VCaP (cell line): ENCODE data around the gene ABCB10.

ENCODE experiments used
- H3K27ac ChIP-seq: fragments of 450-650 bp; 2 replicates; pipeline ENCODE4 v1.5.1; 2017
- CTCF ChIP-seq: fragments of 450-650 bp; conservative IDR thresholded peaks from 2 replicates; pipeline ENCODE4 v1.5.1; 2017; ENCODE audit warnings: mild to moderate bottlenecking, moderate library complexity

The ABCB10 gene

DNA sequence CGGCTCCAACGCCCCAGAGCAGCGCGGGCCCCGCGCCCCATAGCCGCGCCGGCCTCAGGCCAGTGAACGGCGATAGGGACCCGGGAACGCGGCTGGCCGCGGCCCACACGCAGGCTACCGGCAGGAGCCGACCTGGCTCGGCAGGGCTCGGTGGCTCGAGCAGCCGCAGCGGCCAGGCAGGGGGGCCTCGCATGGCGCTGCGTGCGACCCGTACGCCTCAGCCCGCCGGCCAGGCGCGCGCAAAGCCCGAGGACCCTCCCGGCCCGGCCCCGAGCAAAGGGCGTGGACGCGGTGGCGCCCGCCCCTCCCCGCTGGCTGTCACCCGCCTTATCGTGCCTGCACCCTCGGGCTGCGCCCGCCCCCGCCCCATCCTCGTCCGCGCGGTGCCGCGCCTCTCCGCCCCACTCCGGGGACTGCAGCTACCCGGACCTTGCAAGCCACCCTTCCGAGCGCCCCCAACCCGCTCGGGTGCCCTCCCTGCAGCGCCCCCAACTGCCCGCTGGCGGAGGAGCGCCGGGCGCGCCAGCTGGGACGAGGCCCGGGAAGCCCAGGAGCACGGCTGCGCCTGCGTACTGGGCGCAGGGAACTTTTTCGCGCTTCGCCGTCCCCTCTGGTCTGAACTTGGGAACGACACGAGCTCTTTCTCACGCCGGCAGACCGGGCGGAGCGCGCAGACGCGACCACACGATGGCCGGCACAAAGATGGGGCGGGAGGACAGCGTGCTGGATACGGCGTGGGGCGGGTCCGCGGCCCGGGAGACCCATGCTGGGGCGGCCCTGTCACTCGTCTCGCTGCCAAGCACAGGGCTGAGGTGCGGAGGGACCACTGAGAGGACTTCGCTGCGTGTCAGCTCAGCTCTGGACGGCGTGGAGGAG, at the start of gene ABCB10:
TSS of gene ABCB10 (minus strand) at position 248 of the 876 bp plus-strand sequence. CDS start at position 193, 55 bp downstream.
- peak within 1 kb of the TSS; percentile 87 for H3K27ac ChIP-seq
- peak; percentile 86 for TF ChIP-seq CTCF

DNA sequence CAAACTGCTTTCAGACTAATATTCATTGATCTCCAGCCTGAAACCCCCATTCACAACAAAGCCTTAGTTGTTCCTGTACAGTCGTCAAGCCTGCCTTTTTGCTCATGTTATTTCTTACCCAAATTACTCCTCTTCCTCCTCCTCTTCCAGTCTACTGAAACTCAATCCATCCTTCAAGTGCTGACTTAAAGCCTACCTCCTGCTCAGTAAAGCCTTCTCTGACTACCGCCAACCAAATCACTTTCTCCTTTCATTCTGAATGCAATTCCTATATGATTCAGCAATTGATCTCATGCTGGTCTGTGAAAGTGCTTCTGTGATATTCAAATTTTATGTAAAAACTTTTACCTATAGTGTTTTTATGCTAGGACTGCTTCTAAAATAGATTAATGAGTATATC, 48.9 kb upstream of the ABCB10 start:
- no peak overlapping the region for H3K27ac ChIP-seq
- TF ChIP-seq CTCF, result no peak

DNA sequence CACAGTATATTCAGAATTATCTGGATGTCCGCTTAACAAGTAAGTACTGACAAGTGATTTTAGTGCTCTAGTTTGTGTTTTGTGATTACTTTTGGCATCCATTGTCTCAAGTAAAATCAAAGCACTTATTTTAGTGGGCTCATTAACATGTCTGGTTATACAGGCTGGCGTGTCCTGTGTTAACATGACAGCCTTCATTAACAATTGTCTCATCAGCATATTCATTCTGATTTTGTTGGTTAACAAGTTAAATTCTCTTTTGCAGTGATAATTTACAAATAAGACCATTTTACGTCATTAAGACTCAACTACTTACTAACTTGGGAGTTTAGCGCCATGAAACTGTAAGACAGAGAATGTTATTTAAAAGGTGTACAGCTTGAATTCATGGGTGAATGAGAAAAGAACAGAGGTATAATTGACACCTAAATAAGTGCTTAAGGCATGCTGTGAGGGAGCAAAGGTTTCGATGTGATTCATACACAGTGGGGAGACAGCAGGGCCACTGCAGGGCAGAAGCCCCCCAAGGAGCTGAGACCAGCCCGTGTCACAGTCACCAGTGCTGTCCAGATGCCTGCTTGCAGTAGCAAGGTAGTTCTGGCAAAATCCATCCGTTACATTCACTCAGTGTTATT, 45.0 kb upstream of the ABCB10 start:
- no peak overlapping the region for H3K27ac ChIP-seq
- no peak for TF ChIP-seq CTCF

- no peak for TF ChIP-seq CTCF
Observed at GRCh38 chr1:229600229-229600628, 41.7 kb upstream of the ABCB10 start.

DNA sequence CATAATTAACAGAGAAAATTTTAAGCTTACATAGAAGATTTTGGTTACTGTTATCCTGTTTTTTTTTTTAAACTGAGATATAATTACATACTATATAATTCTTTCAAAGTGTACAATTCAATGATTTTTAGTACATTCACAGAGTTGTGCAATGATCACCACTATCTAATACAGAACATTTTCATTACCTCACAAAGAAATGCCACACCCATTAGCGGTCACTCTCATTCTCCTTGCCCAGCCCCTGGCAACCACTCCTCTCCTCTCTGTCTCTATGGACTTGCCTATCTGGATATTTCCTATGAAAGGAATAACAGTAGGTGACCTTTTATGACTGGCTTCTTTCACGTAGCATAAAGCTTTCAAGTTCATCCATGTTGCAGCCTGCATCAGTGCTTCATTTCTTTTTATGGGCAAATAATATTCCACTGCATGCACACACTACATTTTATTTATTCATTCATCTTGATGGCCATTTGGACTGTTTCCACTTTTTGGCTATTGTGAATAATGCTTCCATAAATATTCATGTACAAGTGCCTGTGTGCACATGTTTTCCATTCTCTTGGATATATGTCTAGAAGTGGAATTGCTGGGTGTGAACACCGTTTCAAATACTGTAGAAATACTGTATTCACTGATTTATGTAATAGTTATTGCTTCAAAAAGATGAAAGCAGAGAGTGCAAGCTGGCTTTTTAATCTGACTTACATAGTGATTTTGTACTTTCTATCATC, 40.9 kb upstream of the ABCB10 start:
- no peak overlapping the region for H3K27ac ChIP-seq
- TF ChIP-seq CTCF, result no peak

More at GRCh38 chr1:229600229-229600628, 41.7 kb upstream of the ABCB10 start:
- no peak overlapping the region for H3K27ac ChIP-seq

DNA sequence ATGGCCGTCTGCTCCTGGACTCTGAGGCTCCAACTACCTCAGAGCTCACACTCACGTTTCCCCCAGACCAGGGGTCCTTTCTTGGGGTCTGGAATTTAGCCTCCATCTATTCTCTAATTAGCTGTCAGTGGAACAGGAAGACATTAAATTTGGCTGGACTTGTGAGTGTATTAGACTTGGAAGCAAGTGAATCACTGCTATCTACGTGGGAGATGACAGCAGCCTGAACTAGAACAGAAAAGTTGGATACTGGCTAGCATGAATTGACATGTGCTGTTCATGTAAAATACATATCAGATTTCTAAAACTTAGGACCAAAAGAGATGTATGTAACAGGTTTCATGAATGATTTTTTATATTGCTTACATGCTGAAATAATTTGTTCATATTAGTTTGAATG, 39.4 kb upstream of the ABCB10 start:
- H3K27ac ChIP-seq, result no peak overlapping the region
- TF ChIP-seq CTCF, result no peak
